ENCODE measurements around the gene PGAP6. TPM values are rescaled to one million over a fixed set of nuclear protein-coding genes. Genes with fewer than 3 reads are reported as not detected.
"Not testable (repeated sequence)": the region's sequence is repeated elsewhere in the genome, so short reads cannot be mapped to it uniquely, and the experiment has no call there.

The PGAP6 gene
- polyA plus RNA-seq, 2 of the 4 experiments (the other 2 are of a cell fraction) = 25.9 to 38.1 TPM

DNA sequence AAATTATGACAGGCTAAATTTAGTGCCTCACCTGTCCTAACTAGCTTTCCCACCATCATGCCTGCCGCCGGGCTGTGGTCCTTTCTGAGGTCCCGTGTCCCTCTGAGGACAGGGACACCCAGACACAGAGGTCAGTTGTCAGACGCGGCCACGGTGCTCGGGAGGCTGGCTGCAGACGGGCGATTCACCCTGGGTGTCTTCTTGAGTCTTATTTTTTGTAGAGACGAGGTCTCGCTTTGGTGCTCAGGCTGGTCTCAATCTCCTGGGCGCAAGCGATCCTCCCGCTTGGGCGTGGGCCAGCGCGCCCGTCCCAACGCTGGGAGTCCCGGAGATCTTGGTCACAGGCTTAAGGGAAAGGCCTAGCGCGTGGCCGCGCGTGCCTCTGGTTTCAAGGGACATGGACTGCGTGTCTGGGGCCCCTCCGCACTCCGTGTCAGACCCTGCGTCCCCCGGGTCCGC is 42.9 kb upstream of the PGAP6 start:
- Histone ChIP-seq H3K9me3 (no peaks in the 10 kb centered on the region), H3K27ac (peak overlapping the region; percentile 85 to 91), H3K4me1 (peaks cover 24% of the 10 kb centered on the region), H3K4me3 (peak overlapping the region; percentile 72), H3K4me2 (peak overlapping the region; percentile 91)
- ChIA-PET POLR2A (interaction anchor here (0.9 to 2.0 kb wide), 3 partner anchors 16 to 103 kb away, joined by 3 to 5 read pairs (median 4); partner anchors contain the start of genes CAPN15 and DECR2), CTCF (interaction anchor here (0.6 to 4.0 kb wide), 10 partner anchors 10 to 102 kb away, joined by 3 to 14 read pairs (median 4); partner anchors contain the start of genes DECR2 and NME4)
- 34% methylated on average over 21 of the region's 31 CpGs for WGBS (ENCODE audit: missing lambda C conversion rate)
- FAIRE-seq (no peak), DNase-seq (ENCODE audit: low read depth in 1 of 2, low spot score in 1 of 2) (peak in 1 of 2 experiments; percentile 40), ATAC-seq (peak; percentile 40 to 60)
- TF ChIP-seq ZC3H11A (IDR thresholded peaks at IDR 0.05) = no peak
- no peak for TF ChIP-seq HEYL (CRISPR knock-in tag; IDR thresholded peaks at IDR 0.05)
- TF ChIP-seq, protein P1, sequence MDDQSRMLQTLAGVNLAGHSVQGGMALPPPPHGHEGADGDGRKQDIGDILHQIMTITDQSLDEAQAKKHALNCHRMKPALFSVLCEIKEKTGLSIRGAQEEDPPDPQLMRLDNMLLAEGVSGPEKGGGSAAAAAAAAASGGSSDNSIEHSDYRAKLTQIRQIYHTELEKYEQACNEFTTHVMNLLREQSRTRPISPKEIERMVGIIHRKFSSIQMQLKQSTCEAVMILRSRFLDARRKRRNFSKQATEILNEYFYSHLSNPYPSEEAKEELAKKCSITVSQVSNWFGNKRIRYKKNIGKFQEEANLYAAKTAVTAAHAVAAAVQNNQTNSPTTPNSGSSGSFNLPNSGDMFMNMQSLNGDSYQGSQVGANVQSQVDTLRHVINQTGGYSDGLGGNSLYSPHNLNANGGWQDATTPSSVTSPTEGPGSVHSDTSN (IDR thresholded peaks at IDR 0.05) = no peak
- TF ChIP-seq MAX (IDR thresholded peaks at IDR 0.05) = no peak
- no peak for TF ChIP-seq CEBPB (IDR thresholded peaks at IDR 0.05)
- TF ChIP-seq TP53 (CRISPR knock-in tag; IDR thresholded peaks at IDR 0.05) = no peak
- no peak for TF ChIP-seq HDAC2 (IDR thresholded peaks at IDR 0.05)
- no peak for TF ChIP-seq MYC (IDR thresholded peaks at IDR 0.05; ENCODE audit: borderline replicate concordance, low read length)
- no peak for TF ChIP-seq HOXB5 (CRISPR knock-in tag; IDR thresholded peaks at IDR 0.05)
- no peak for TF ChIP-seq MAZ (IDR thresholded peaks at IDR 0.05; ENCODE audit: borderline replicate concordance, low read depth, low read length)
- no peak for TF ChIP-seq USF2 (IDR thresholded peaks at IDR 0.05)
- no peak for TF ChIP-seq HOXB13 (CRISPR knock-in tag; IDR thresholded peaks at IDR 0.05; ENCODE audit: low read depth)
- TF ChIP-seq POLR2AphosphoS2 (conservative IDR thresholded peaks at IDR 0.05; ENCODE audit: low read length) = no peak
- TF ChIP-seq RNF2 (IDR thresholded peaks at IDR 0.05; ENCODE audit: borderline replicate concordance, low read depth) = no peak

DNA sequence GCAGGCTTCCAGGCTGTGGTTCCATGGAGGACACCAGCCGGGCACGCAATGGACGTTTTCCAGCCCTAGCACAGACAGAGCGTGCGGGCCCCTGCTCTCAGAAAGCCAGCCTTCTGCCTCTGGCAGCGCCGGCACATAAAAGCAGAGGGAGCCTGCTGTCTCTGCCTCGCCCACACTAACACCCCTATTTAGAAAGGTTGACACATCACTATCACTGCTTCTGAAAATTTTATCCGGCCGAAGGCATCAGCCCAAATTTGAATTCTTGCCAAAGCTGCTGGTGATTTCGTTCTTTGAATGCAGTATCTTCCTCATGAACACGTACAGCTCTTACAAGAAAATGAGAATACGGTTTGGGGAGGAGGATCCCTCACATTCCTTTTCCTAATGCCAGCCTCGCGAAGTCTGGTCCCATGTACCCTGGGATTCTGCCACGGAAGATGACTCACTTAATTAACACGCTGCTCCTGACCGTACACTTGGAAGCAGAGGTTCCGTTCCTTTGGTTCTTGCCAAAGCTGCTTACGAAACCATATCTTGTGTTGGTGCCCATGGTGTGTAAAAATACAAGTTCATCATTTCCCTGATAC is 42.4 kb upstream of the PGAP6 start:
- peak; percentile 31 to 45; a peak in 5 of 6 replicates for ATAC-seq
- peak overlapping the region; percentile 85 to 91; a peak in 5 of 6 replicates for H3K27ac ChIP-seq
- H3K4me3 ChIP-seq = peak overlapping the region; percentile 72
- TF ChIP-seq CHD2 (IDR thresholded peaks at IDR 0.05; ENCODE audit: low read length, partially characterized antibody) = no peak
- peak; percentile 2; the same call in 1 of the 2 replicates for TF ChIP-seq JUNB (IDR thresholded peaks at IDR 0.05)
- TF ChIP-seq FOSL2 (IDR thresholded peaks at IDR 0.05) = no peak
- TF ChIP-seq FOSL2 (CRISPR knock-in tag; IDR thresholded peaks at IDR 0.05) = peak; percentile 71
- POLR2A ChIA-PET = interaction anchor here (0.9 to 2.0 kb wide), 3 partner anchors 15 to 103 kb away, joined by 3 to 5 read pairs (median 4); partner anchors contain the start of genes CAPN15 and DECR2
- H3K9me3 ChIP-seq = no peaks in the 10 kb centered on the region
- 40% methylated on average over 20 of the region's 20 CpGs for WGBS (ENCODE audit: missing lambda C conversion rate)
- peak overlapping the region; percentile 91 for H3K4me2 ChIP-seq
- H3K4me1 ChIP-seq = peaks cover 24% of the 10 kb centered on the region
- CTCF ChIA-PET = interaction anchor here (0.6 to 4.0 kb wide), 10 partner anchors 9 to 71 kb away, joined by 3 to 14 read pairs (median 4); partner anchors contain the start of genes DECR2 and NME4
- FAIRE-seq = no peak
- peak; percentile 50 to 64 for DNase-seq (ENCODE audit: low read depth in 1 of 2, low spot score in 1 of 2)

DNA sequence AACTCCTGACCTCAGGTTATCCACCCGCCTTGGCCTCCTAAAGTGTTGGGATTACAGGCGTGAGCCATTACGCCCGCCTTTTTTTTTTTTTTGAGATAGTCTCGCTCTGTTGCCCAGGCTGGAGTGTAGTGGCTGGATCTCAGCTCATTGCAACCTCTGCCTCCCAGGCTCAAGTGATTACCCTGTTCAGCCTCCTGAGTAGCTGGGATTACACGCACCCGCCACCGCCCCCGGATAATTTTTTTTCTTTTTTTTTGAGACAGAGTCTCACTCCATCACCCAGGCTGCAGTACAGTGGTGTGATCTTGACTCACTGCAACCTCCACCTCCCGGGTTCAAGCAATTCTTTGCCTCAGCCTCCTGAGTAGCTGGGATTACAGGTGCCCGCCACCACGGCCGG is 40.4 kb upstream of the PGAP6 start:
- FAIRE-seq; H3K4me3 ChIP-seq; H3K4me2 ChIP-seq; H3K27ac ChIP-seq; H3K9me3 ChIP-seq; DNase-seq (ENCODE audit: low read depth in 1 of 2, low spot score in 1 of 2); POLR2A ChIA-PET; ATAC-seq: not testable (repeated sequence)
- WGBS (ENCODE audit: missing lambda C conversion rate) = 93% methylated on average over 13 of the region's 13 CpGs
- CTCF ChIA-PET = interaction anchor here (0.6 kb wide), 1 partner anchor 139 kb away, joined by 3 read pairs; no protein-coding TSS in a partner anchor
- peaks cover 21% of the 10 kb centered on the region for H3K4me1 ChIP-seq

- FAIRE-seq; H3K27ac ChIP-seq; H3K9me3 ChIP-seq; DNase-seq (ENCODE audit: low read depth in 1 of 2, low spot score in 1 of 2); POLR2A ChIA-PET; ATAC-seq; H3K4me1 ChIP-seq; H3K4me2 ChIP-seq; H3K4me3 ChIP-seq: not testable (repeated sequence)
- TF ChIP-seq ZC3H11A (IDR thresholded peaks at IDR 0.05) = peak; percentile 65; the same call in 1 of the 2 replicates
- CTCF ChIA-PET = interaction anchor here (0.6 to 1.6 kb wide), 2 partner anchors 9 to 298 kb away, joined by 5 read pairs; no protein-coding TSS in a partner anchor
- 89% methylated on average over 3 of the region's 3 CpGs for WGBS (ENCODE audit: missing lambda C conversion rate)
Observed at GRCh38 chr16:415170-415498, 33.4 kb upstream of the PGAP6 start.
